ENCODE results near the gene PTTG1IP.
"Not testable (repeated sequence)": the region's sequence is repeated elsewhere in the genome, so short reads cannot be mapped to it uniquely, and the experiment has no call there.

Gene PTTG1IP

GRCh38 chr21:44836666-44837471 is 36.6 kb downstream of the PTTG1IP start:
- TF ChIP-seq CTCF (IDR thresholded peaks at IDR 0.05; ENCODE audit: extremely low read depth, missing control alignments), result no peak
- no peak for DNase-seq (ENCODE audit: low spot score)

GRCh38 chr21:44836349-44836665 is 37.2 kb downstream of the PTTG1IP start:
- DNase-seq (ENCODE audit: low spot score), result no peak
- no peak for TF ChIP-seq CTCF (IDR thresholded peaks at IDR 0.05; ENCODE audit: extremely low read depth, missing control alignments)

GRCh38 chr21:44835647-44835973 is 37.9 kb downstream of the PTTG1IP start:
- no peak for DNase-seq (ENCODE audit: low spot score)
- no peak for TF ChIP-seq CTCF (IDR thresholded peaks at IDR 0.05; ENCODE audit: extremely low read depth, missing control alignments)

- no peak for TF ChIP-seq CTCF (IDR thresholded peaks at IDR 0.05; ENCODE audit: extremely low read depth, missing control alignments)
- no peak for DNase-seq (ENCODE audit: low spot score)
Measured at GRCh38 chr21:44834951-44835646, 38.4 kb downstream of the PTTG1IP start.

- TF ChIP-seq CTCF (IDR thresholded peaks at IDR 0.05; ENCODE audit: extremely low read depth, missing control alignments), result no peak
- DNase-seq (ENCODE audit: low spot score), result no peak
Measured at GRCh38 chr21:44834231-44834950, 39.1 kb downstream of the PTTG1IP start.

- DNase-seq (ENCODE audit: low spot score), result no peak
- TF ChIP-seq CTCF (IDR thresholded peaks at IDR 0.05; ENCODE audit: extremely low read depth, missing control alignments), result no peak
Measured at GRCh38 chr21:44833663-44834062, 39.8 kb downstream of the PTTG1IP start.

GRCh38 chr21:44832516-44833255 is 40.8 kb downstream of the PTTG1IP start:
- DNase-seq (ENCODE audit: low spot score), result not testable (repeated sequence)

All from GM20000 (cell line).